ENCODE data around the gene ABHD14A. TPM values are rescaled to one million over a fixed set of nuclear protein-coding genes. Genes with fewer than 3 reads are reported as not detected.

ABHD14A gene
- total RNA-seq, 4 donors from 2014 or later: 2.0 to 11.3 (median 7.7) TPM

DNA sequence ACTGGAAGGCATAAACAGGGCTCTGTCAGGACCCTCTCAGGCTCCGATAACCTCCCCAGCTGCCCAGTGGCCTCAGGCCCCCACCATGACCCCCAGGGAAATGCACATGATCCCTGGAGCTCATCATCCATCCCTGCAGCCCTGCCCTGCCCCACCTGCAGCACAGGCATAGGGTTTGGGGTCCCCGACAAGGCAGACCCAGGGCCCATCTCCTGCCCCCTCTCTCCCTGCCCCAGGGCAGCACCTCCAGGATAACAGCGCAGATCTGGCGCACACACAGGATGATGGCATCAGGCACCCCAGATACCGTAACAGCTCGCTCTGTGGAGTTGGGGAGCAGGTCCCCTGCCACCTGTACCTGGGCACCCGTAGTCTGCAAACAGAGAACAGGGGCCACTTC, 15.2 kb upstream of the ABHD14A start:
- DNase-seq: no peak
- Histone ChIP-seq H3K4me3 (no peak overlapping the region), H3K4me1 (peaks cover 0 to 27% (median 10%) of the 10 kb centered on the region in 4 donors), H3K9me3 (no peaks in the 10 kb centered on the region), H3K27ac (no peak overlapping the region), H3K27me3 (peaks cover 19% of the 10 kb centered on the region), H3K36me3 (no peaks in the 10 kb centered on the region)
- WGBS, 2 donors (ENCODE audit: low coverage in 1 of 2): 96% methylated on average over 7 of the region's 7 CpGs; no CpG with 5 or more reads in 1 of the 2 donors
- TF ChIP-seq EP300 (IDR thresholded peaks at IDR 0.05; ENCODE audit: low read depth) (no peak), POLR2AphosphoS5 (IDR thresholded peaks at IDR 0.05) (no peak), POLR2A (IDR thresholded peaks at IDR 0.05) (no peak)
- TF ChIP-seq, protein P1, sequence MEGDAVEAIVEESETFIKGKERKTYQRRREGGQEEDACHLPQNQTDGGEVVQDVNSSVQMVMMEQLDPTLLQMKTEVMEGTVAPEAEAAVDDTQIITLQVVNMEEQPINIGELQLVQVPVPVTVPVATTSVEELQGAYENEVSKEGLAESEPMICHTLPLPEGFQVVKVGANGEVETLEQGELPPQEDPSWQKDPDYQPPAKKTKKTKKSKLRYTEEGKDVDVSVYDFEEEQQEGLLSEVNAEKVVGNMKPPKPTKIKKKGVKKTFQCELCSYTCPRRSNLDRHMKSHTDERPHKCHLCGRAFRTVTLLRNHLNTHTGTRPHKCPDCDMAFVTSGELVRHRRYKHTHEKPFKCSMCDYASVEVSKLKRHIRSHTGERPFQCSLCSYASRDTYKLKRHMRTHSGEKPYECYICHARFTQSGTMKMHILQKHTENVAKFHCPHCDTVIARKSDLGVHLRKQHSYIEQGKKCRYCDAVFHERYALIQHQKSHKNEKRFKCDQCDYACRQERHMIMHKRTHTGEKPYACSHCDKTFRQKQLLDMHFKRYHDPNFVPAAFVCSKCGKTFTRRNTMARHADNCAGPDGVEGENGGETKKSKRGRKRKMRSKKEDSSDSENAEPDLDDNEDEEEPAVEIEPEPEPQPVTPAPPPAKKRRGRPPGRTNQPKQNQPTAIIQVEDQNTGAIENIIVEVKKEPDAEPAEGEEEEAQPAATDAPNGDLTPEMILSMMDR (IDR thresholded peaks at IDR 0.05): no peak
- intact Hi-C loops (cut with DNase I; ENCODE audit: low total_unique reads): no loop called here
- in situ Hi-C loops (cut with MboI; ENCODE audit: low pct_ligation_motif_present in 1 of 4, low pct_unique_long_range_greater_than_20kb in 1 of 4, low sequenced_read_pairs in 3 of 4): no loop called here

DNA sequence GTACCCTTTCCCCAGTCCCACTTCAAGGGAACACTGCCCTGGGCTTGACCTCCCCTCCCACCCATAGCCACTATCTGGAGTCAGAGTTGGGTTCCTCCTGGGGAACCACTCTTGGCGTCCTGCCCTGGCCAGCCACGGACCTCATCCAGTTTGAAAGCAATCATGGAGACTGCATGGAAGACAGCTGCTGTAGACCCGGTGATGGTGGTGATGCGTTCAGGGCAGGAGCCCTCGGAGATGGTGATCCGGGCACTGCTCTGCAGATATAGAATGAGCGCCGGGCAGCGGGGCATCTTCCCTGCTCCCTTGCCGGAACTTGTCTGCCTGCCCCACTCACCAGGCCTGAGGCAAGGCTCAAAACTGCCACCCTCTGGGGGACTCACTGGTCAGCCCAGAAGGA, 14.5 kb upstream of the ABHD14A start:
- peaks cover 0 to 24% (median 10%) of the 10 kb centered on the region in 4 donors for H3K4me1 ChIP-seq
- no peak overlapping the region for H3K27ac ChIP-seq
- no peaks in the 10 kb centered on the region for H3K9me3 ChIP-seq
- DNase-seq: no peak
- peaks cover 12% of the 10 kb centered on the region for H3K27me3 ChIP-seq
- H3K36me3 ChIP-seq: no peaks in the 10 kb centered on the region
- no peak overlapping the region for H3K4me3 ChIP-seq
- TF ChIP-seq POLR2AphosphoS5 (IDR thresholded peaks at IDR 0.05): no peak
- no peak for TF ChIP-seq POLR2A (IDR thresholded peaks at IDR 0.05)
- TF ChIP-seq, protein P1 (IDR thresholded peaks at IDR 0.05): no peak
- no peak for TF ChIP-seq EP300 (IDR thresholded peaks at IDR 0.05; ENCODE audit: low read depth)
- intact Hi-C loops (cut with DNase I; ENCODE audit: low total_unique reads): no loop called here
- WGBS, 2 donors (ENCODE audit: low coverage in 1 of 2): 86 to 95% methylated on average over 4 to 10 of the region's 10 CpGs
- in situ Hi-C loops (cut with MboI; ENCODE audit: low pct_ligation_motif_present in 1 of 4, low pct_unique_long_range_greater_than_20kb in 1 of 4, low sequenced_read_pairs in 3 of 4): no loop called here

DNA sequence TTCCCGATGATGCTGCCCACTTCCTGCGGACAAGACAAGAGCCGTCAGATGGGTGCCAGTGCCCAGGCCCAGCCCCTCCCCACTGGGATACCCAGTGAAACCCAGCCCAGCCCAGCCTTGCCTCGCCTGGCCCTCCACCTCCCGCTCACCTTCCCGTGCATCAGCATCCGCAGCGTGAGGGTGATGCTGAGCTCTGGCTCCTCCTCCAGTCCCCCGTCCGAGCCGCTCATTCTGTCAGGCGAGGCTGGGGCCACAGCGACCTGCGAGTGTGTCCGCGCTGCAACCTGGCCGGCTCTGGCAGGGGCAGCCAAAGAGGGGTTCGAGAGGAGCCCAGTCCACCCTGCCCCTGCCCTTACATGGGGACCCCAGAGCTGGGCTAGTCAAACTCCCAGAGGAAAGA, 13.9 kb upstream of the ABHD14A start:
- Histone ChIP-seq H3K4me1 (peaks cover 0 to 19% (median 13%) of the 10 kb centered on the region in 4 donors), H3K27ac (no peak overlapping the region), H3K27me3 (peaks cover 7% of the 10 kb centered on the region), H3K4me3 (no peak overlapping the region), H3K36me3 (no peaks in the 10 kb centered on the region), H3K9me3 (no peaks in the 10 kb centered on the region)
- in situ Hi-C loops (cut with MboI; ENCODE audit: low pct_ligation_motif_present in 1 of 4, low pct_unique_long_range_greater_than_20kb in 1 of 4, low sequenced_read_pairs in 3 of 4): no loop called here
- intact Hi-C loops (cut with DNase I; ENCODE audit: low total_unique reads): no loop called here
- DNase-seq: no peak
- TF ChIP-seq, protein P1 (IDR thresholded peaks at IDR 0.05): no peak
- TF ChIP-seq POLR2AphosphoS5 (IDR thresholded peaks at IDR 0.05) (no peak), POLR2A (IDR thresholded peaks at IDR 0.05) (no peak), EP300 (IDR thresholded peaks at IDR 0.05; ENCODE audit: low read depth) (no peak)
- 95% methylated on average over 18 of the region's 18 CpGs; no CpG with 5 or more reads in 1 of the 2 donors for WGBS, 2 donors (ENCODE audit: low coverage in 1 of 2)

DNA sequence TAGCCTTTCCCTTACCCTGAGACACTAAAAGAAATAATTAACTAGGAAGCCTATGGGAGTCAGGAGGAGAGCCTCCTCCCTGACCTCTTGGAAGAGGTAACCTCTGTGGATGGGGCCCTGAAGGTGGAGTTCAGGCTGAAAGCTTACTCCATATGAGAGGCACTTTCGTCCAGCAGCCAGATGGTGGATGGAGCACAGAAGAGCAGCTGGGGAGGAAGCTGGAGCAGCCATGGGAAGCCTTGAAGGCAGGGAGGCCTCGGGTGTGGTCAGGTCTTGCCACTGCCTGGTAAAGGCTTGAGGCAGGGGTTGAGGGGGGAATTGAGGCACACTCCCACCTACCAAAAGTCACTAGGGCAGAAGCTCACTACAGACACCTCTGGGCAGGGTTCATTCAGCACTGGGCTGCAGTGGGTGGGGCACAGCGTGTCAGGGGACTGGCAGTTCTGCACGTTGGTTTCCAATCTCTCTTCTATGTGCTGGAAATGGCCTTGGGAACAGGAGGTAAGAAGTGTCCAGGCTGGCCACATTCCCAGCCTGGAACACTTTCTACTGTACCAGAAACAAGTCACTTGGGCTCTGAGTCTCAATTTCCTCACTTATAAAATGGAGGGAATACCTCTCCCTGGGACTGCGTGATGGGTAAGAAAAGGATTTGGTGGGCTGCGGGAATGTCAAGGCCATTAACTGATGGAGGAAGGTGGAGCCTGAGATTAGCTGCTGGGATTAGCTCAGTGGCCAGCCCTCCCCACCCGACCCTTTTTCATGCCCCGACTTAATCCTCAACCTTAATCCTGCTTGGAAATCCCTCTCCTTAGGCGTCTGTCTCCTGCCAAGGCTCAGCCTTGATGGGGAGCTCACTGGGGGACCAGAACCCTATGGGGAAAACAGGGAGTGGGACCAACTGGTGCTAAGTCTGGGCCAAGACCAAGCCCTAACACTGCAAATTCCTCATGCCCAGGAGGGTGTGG, 13.0 kb upstream of the ABHD14A start:
- Histone ChIP-seq H3K27ac (no peak overlapping the region), H3K4me3 (no peak overlapping the region), H3K36me3 (no peaks in the 10 kb centered on the region), H3K9me3 (no peaks in the 10 kb centered on the region), H3K4me1 (peaks cover 3 to 20% (median 14%) of the 10 kb centered on the region in 4 donors), H3K27me3 (no peaks in the 10 kb centered on the region)
- WGBS, 2 donors (ENCODE audit: low coverage in 1 of 2): 40 to 57% methylated on average over 1 to 9 of the region's 9 CpGs
- no peak for TF ChIP-seq POLR2AphosphoS5 (IDR thresholded peaks at IDR 0.05)
- TF ChIP-seq, protein P1 (IDR thresholded peaks at IDR 0.05): no peak
- no peak for TF ChIP-seq POLR2A (IDR thresholded peaks at IDR 0.05)
- TF ChIP-seq EP300 (IDR thresholded peaks at IDR 0.05; ENCODE audit: low read depth): no peak
- intact Hi-C loops (cut with DNase I; ENCODE audit: low total_unique reads) (no loop called here), in situ Hi-C loops (cut with MboI; ENCODE audit: low pct_ligation_motif_present in 1 of 4, low pct_unique_long_range_greater_than_20kb in 1 of 4, low sequenced_read_pairs in 3 of 4) (no loop called here)
- no peak for DNase-seq
